Smooth muscle cell (in vitro differentiated cells): ENCODE results near the gene CHPT1. TPM values are rescaled to one million over a fixed set of nuclear protein-coding genes. Genes with fewer than 3 reads are reported as not detected.
A peak's percentile ranks its signal among the peaks of the same experiment; 100 is the strongest.

ENCODE experiments used
- DNase-seq: peaks from one replicate; lab custom pipeline; 2025; ENCODE audit not compliant: unreplicated experiment; lab: John Stamatoyannopoulos, UW
- H2AFZ ChIP-seq: fragments of 200-600 bp; sonication (generic); 2 replicates; pipeline ENCODE4 v1.6.0; 2016; ENCODE audit warnings: antibody characterized with exemption, low read depth, mild to moderate bottlenecking
- H3F3A ChIP-seq: fragments of 200-600 bp; sonication (generic); 2 replicates; pipeline ENCODE4 v1.6.0; 2017; ENCODE audit warnings: antibody characterized with exemption, low read depth
- H3K27ac ChIP-seq: fragments of 200-600 bp; sonication (generic); 2 replicates; pipeline ENCODE4 v1.5.1; 2016; ENCODE audit warnings: low read depth, mild to moderate bottlenecking
- H3K27me3 ChIP-seq: fragments of 200-600 bp; sonication (generic); 2 replicates; pipeline ENCODE4 v1.6.1; 2016; ENCODE audit warnings: low read depth, mild to moderate bottlenecking
- H3K36me3 ChIP-seq: fragments of 200-600 bp; sonication (generic); 2 replicates; pipeline ENCODE4 v1.5.1; 2016; ENCODE audit warnings: low read depth
- H3K4me1 ChIP-seq: fragments of 200-600 bp; sonication (generic); 2 replicates; pipeline ENCODE4 v1.5.1; 2016; ENCODE audit warnings: low read depth
- H3K4me2 ChIP-seq: fragments of 200-600 bp; sonication (generic); 2 replicates; pipeline ENCODE4 v1.6.0; 2016; ENCODE audit warnings: mild to moderate bottlenecking
- H3K4me3 ChIP-seq: fragments of 200-600 bp; sonication (generic); 2 replicates; pipeline ENCODE4 v1.5.1; 2016; ENCODE audit warnings: mild to moderate bottlenecking
- H3K79me2 ChIP-seq: fragments of 200-600 bp; sonication (generic); 2 replicates; pipeline ENCODE4 v1.6.0; 2016; ENCODE audit warnings: low read depth, mild to moderate bottlenecking
- H3K9ac ChIP-seq: fragments of 200-600 bp; sonication (generic); 2 replicates; pipeline ENCODE4 v1.6.0; 2016; ENCODE audit warnings: low read depth
- H3K9me3 ChIP-seq: fragments of 200-600 bp; sonication (generic); replicated peaks from 2 replicates; pipeline ENCODE4 v1.5.1; 2016; ENCODE audit warnings: low read depth
- H4K20me1 ChIP-seq: fragments of 200-600 bp; sonication (generic); 2 replicates; pipeline ENCODE4 v1.6.0; 2016; ENCODE audit warnings: low read depth
- WGBS: methylation state at CpG from one replicate; pipeline ENCODE4 v1.1.7; 2016; ENCODE audit warnings: low lambda C conversion rate; 5-methylcytosine and 5-hydroxymethylcytosine counted together
- polyA plus RNA-seq: library from polyadenylated mRNA; unstranded; fragments of >200 nt; fragmentation: Nextera tagmentation; extraction: Ambion mirVana; gene quantifications from 2 replicates; pipeline ENCODE4 v1.2.1, GENCODE V29; 2016
- total RNA-seq: library from RNA; depleted of rRNA; stranded (reverse); fragments of >200 nt; gene quantifications from 2 replicates; pipeline ENCODE4 v1.2.3, GENCODE V29; 2014
- TF ChIP-seq, protein P1 (sequence below): fragments of 200-600 bp; sonication (generic); IDR thresholded peaks from 2 replicates; pipeline ENCODE4 v1.5.1; 2017; ENCODE audit warnings: borderline replicate concordance, mild to moderate bottlenecking, antibody characterized with exemption; ENCODE audit not compliant: insufficient read depth, poor library complexity, severe bottlenecking

The CHPT1 gene
- total and polyA plus RNA-seq, 2 experiments from 2014 or later = 21.7 to 40.5 TPM

DNA sequence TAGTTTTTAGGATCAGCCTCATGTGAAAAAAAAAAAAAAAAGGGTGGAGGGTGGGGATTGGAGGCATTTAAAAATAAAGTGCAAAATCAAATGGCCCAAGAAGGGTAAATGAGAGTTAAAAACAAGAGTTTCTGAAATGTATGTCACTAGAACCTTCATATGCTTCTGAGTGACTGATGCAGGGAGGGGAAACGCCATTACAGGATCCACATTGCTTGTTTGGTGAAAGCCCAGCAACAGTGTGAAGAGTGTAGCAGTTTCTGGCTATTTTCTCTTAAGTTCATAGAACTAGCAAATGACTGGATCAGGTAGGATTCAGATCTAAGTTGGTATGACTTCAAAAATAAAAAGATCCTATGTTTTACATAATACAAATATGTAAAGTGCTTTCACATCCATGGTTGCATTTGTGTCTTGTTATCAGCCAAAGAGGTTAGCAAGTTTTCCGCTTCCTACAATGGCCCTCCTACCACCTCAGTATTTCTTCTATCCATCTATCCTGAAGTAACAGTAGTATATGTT, 2.9 kb downstream of the CHPT1 start:
- Histone ChIP-seq H3K27me3 (no peaks in the 10 kb centered on the region), H3K4me3 (no peak overlapping the region), H3K4me2 (no peak overlapping the region), H3K27ac (no peak overlapping the region), H3K36me3 (no peaks in the 10 kb centered on the region), H3F3A (no peaks in the 10 kb centered on the region), H2AFZ (no peak overlapping the region), H3K79me2 (peaks cover 8% of the 10 kb centered on the region), H3K9me3 (no peaks in the 10 kb centered on the region), H3K9ac (no peak overlapping the region), H4K20me1 (peaks cover 35% of the 10 kb centered on the region), H3K4me1 (no peaks in the 10 kb centered on the region)
- TF ChIP-seq, protein P1, sequence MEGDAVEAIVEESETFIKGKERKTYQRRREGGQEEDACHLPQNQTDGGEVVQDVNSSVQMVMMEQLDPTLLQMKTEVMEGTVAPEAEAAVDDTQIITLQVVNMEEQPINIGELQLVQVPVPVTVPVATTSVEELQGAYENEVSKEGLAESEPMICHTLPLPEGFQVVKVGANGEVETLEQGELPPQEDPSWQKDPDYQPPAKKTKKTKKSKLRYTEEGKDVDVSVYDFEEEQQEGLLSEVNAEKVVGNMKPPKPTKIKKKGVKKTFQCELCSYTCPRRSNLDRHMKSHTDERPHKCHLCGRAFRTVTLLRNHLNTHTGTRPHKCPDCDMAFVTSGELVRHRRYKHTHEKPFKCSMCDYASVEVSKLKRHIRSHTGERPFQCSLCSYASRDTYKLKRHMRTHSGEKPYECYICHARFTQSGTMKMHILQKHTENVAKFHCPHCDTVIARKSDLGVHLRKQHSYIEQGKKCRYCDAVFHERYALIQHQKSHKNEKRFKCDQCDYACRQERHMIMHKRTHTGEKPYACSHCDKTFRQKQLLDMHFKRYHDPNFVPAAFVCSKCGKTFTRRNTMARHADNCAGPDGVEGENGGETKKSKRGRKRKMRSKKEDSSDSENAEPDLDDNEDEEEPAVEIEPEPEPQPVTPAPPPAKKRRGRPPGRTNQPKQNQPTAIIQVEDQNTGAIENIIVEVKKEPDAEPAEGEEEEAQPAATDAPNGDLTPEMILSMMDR = no peak
- DNase-seq = no peak
- WGBS = 97% methylated on average over 2 of the region's 2 CpGs

DNA sequence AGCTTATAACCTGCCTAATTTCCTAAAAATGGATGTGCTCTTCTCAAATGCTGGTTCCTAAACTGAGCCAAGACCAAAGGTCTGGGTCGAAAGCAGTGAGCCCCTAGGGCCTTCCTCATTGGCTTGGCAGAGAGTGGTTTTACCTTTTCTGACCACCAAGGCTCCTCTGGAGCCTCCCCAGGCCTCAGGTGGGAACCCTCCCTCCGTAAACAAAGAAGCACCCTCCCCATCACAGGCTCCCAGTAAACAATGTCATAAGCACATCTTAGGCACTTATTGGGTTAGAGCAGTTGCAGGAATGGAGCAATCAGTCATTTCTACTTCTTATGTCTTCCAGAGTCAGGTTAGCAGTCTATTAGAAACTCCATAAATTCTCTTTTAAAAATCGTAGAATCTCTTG, 6.0 kb downstream of the CHPT1 start:
- no peaks in the 10 kb centered on the region for H3K36me3 ChIP-seq
- no peak for DNase-seq
- H2AFZ ChIP-seq = no peak overlapping the region
- H3K79me2 ChIP-seq = peaks cover 19% of the 10 kb centered on the region
- H3K4me1 ChIP-seq = no peaks in the 10 kb centered on the region
- H4K20me1 ChIP-seq = peaks cover 52% of the 10 kb centered on the region
- TF ChIP-seq, protein P1 = no peak
- no peaks in the 10 kb centered on the region for H3F3A ChIP-seq
- no peak overlapping the region for H3K4me3 ChIP-seq
- H3K27ac ChIP-seq = no peak overlapping the region
- no peaks in the 10 kb centered on the region for H3K9me3 ChIP-seq
- no peaks in the 10 kb centered on the region for H3K27me3 ChIP-seq
- no peak overlapping the region for H3K9ac ChIP-seq
- no peak overlapping the region for H3K4me2 ChIP-seq
- WGBS = 81% methylated on average over 3 of the region's 3 CpGs

DNA sequence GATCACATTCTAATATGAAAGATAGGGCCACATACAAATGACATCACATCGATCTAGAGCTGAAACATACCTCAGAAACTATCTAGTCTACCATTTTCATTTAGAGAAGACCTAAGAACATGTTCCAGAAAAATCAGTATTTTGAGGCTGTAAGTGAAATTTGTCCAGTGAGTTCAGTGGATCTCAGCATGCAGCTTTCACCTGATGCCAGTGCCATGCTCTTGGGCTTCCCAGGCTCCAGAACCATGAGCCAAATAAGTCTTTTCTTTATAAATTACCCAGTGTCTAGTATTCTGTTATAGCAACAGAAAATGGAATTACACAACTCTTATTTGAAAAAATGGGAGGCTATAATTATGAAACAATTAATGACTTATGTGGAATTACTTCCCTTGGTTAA, 9.0 kb downstream of the CHPT1 start:
- Histone ChIP-seq H2AFZ (no peak overlapping the region), H3F3A (no peaks in the 10 kb centered on the region), H3K4me3 (no peak overlapping the region), H3K4me2 (no peak overlapping the region), H4K20me1 (peaks cover 51% of the 10 kb centered on the region), H3K27me3 (no peaks in the 10 kb centered on the region), H3K9me3 (no peaks in the 10 kb centered on the region), H3K79me2 (peaks cover 11% of the 10 kb centered on the region), H3K27ac (no peak overlapping the region), H3K36me3 (no peaks in the 10 kb centered on the region), H3K9ac (no peak overlapping the region), H3K4me1 (no peaks in the 10 kb centered on the region)
- TF ChIP-seq, protein P1 = no peak
- DNase-seq = no peak
- 100% methylated on average over 1 of the region's 1 CpG for WGBS

DNA sequence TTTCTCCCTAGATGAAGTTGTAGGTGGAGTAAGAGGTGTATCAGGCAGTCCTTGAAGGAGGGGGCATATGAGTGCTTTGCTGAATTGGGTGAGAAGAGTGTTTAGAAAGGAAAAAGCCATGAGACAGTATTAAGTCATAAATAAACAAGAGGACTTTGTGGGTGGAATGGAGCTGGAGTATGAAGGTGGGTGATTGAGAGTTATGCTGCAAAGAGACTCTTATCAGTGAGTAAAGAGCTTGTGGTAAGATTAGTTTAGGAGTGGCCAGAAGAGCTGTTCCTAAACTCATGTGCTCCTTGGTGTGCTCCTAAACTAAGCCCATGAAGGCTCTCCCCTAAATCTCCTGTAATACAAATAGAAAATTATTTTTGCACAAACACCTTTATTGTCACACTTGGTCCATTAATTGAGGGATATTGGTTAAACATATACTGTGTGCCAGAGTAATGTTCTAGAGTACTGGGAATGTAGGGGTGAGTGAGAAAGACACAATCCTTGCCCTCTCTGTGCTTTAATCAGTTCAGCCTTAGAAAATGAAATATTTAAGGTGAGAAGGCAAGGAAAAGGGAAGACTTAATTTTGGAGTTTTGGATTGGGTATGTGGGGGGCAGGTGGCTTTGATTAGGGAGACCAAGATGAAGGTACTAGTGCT, 9.8 kb downstream of the CHPT1 start:
- H3K79me2 ChIP-seq = peaks cover 11% of the 10 kb centered on the region
- peak overlapping the region; percentile 36 for H3K4me2 ChIP-seq
- H3K9me3 ChIP-seq = no peaks in the 10 kb centered on the region
- peaks cover 43% of the 10 kb centered on the region for H4K20me1 ChIP-seq
- no peaks in the 10 kb centered on the region for H3K36me3 ChIP-seq
- no peak overlapping the region for H2AFZ ChIP-seq
- no peaks in the 10 kb centered on the region for H3F3A ChIP-seq
- H3K9ac ChIP-seq = no peak overlapping the region
- no peak overlapping the region for H3K4me3 ChIP-seq
- no peaks in the 10 kb centered on the region for H3K4me1 ChIP-seq
- H3K27ac ChIP-seq = no peak overlapping the region
- H3K27me3 ChIP-seq = no peaks in the 10 kb centered on the region
- TF ChIP-seq, protein P1 = no peak
- DNase-seq = no peak
